Thyroid gland (tissue), 4 donors: ENCODE results near the gene KCNH6. TPM values are rescaled to one million over a fixed set of nuclear protein-coding genes. Genes with fewer than 3 reads are reported as not detected.

Experiments
- DNase-seq, 2 donors: peaks; one replicate each; pipeline ENCODE4 v3.0.0-alpha.2; 2019
- H3K27ac ChIP-seq, 3 donors: fragments of 200-600 bp; sonication (generic); 1 replicate in 2 of 3; 2 replicates in 1 of 3; pipeline ENCODE4 v1.5.1; 2016 to 2019; ENCODE audit warnings: mild to moderate bottlenecking in 1 of 3, moderate library complexity in 1 of 3
- H3K27me3 ChIP-seq: fragments of 200-600 bp; sonication (generic); one replicate; pipeline ENCODE4 v1.5.1; 2019
- H3K36me3 ChIP-seq, 2 donors: fragments of 200-600 bp; sonication (generic); one replicate each; pipeline ENCODE4 v1.5.1; 2016 to 2019
- H3K4me1 ChIP-seq, 2 donors: fragments of 200-600 bp; sonication (generic); one replicate each; pipeline ENCODE4 v1.5.1; 2017 to 2019
- H3K4me3 ChIP-seq, 3 donors: fragments of 200-600 bp; sonication (generic); replicated peaks in 1 of 3; 1 replicate in 2 of 3; 2 replicates in 1 of 3; pipeline ENCODE4 v1.5.1; 2016; ENCODE audit warnings: mild to moderate bottlenecking in 1 of 3
- H3K9me3 ChIP-seq: fragments of 200-600 bp; sonication (generic); one replicate; pipeline ENCODE4 v1.5.1; 2017
- CTCF ChIP-seq, 6 experiments: fragments of 200-600 bp in 3 of 6; fragments of 450-650 bp in 3 of 6; sonication (generic) in 3 of 6; IDR thresholded peaks; one replicate each; pipeline ENCODE4 v1.5.1; 2016 to 2019; ENCODE audit warnings: antibody characterized with exemption in 6 of 6, mild to moderate bottlenecking in 2 of 6, inconsistent platforms in 1 of 6, moderate library complexity in 1 of 6
- POLR2A ChIP-seq, 2 donors: fragments of 450-650 bp; IDR thresholded peaks; one replicate each; pipeline ENCODE4 v1.6.1; 2017; ENCODE audit warnings: antibody characterized with exemption in 2 of 2, mild to moderate bottlenecking in 2 of 2, moderate library complexity in 1 of 2
- WGBS, 2 donors: methylation state at CpG; one replicate each; pipeline ENCODE4 v1.1.5; 2017; 5-methylcytosine and 5-hydroxymethylcytosine counted together
- intact Hi-C: fragments of 100-400 bp; cut with DNase I; formaldehyde crosslinking; loops from one replicate; pipeline ENCODE4 v1.15.1; 2023
- total RNA-seq, 4 donors: library from RNA; depleted of rRNA; stranded (reverse); fragments of >200 nt; gene quantifications; one replicate each; pipeline ENCODE4 v1.2.3, GENCODE V29; 2016

Gene KCNH6
- total RNA-seq, 4 donors from 2014 or later, result 0.67 TPM; not detected in 3

- DNase-seq, result no peak
- H3K36me3 ChIP-seq, result no peaks in the 10 kb centered on the region
- TF ChIP-seq CTCF (IDR thresholded peaks at IDR 0.05) (no peak), POLR2A (IDR thresholded peaks at IDR 0.05) (no peak)
- no peaks in the 10 kb centered on the region for H3K27me3 ChIP-seq
- 71 to 79% methylated on average over 8 to 9 of the region's 9 CpGs for WGBS, 2 donors
- H3K4me1 ChIP-seq, result peaks cover 0 to 5% of the 10 kb centered on the region in 2 donors
- intact Hi-C loops, result no loop called here
- H3K9me3 ChIP-seq, result no peaks in the 10 kb centered on the region
- H3K27ac ChIP-seq, result no peak overlapping the region
- H3K4me3 ChIP-seq, result no peak overlapping the region
Observed at GRCh38 chr17:63538693-63539595, 15.8 kb downstream of the KCNH6 start.

- no peaks in the 10 kb centered on the region for H3K27me3 ChIP-seq
- TF ChIP-seq CTCF (IDR thresholded peaks at IDR 0.05), result no peak
- TF ChIP-seq POLR2A (IDR thresholded peaks at IDR 0.05), result no peak
- no peak overlapping the region for H3K4me3 ChIP-seq
- DNase-seq, result no peak
- H3K9me3 ChIP-seq, result no peaks in the 10 kb centered on the region
- 42 to 43% methylated on average over 4 of the region's 4 CpGs for WGBS, 2 donors
- intact Hi-C loops, result no loop called here
- H3K27ac ChIP-seq, result no peak overlapping the region
- H3K36me3 ChIP-seq, result no peaks in the 10 kb centered on the region
- peaks cover 0 to 5% of the 10 kb centered on the region in 2 donors for H3K4me1 ChIP-seq
Observed at GRCh38 chr17:63540590-63540989, 17.4 kb downstream of the KCNH6 start.

- no peaks in the 10 kb centered on the region for H3K36me3 ChIP-seq
- no peaks in the 10 kb centered on the region for H3K9me3 ChIP-seq
- no peak for TF ChIP-seq CTCF (IDR thresholded peaks at IDR 0.05)
- WGBS, 2 donors, result 88 to 95% methylated on average over 7 to 9 of the region's 9 CpGs
- DNase-seq, result no peak
- H3K27me3 ChIP-seq, result no peaks in the 10 kb centered on the region
- no peak overlapping the region for H3K27ac ChIP-seq
- no peak overlapping the region for H3K4me3 ChIP-seq
- intact Hi-C loops, result no loop called here
- peaks cover 0 to 5% of the 10 kb centered on the region in 2 donors for H3K4me1 ChIP-seq
Observed at GRCh38 chr17:63542218-63542545, 19.0 kb downstream of the KCNH6 start.

- DNase-seq, result no peak
- peaks cover 0 to 2% of the 10 kb centered on the region in 2 donors for H3K4me1 ChIP-seq
- no peaks in the 10 kb centered on the region for H3K9me3 ChIP-seq
- H3K4me3 ChIP-seq, result no peak overlapping the region
- H3K27ac ChIP-seq, result no peak overlapping the region
- no peak for TF ChIP-seq CTCF (IDR thresholded peaks at IDR 0.05)
- no peak for TF ChIP-seq POLR2A (IDR thresholded peaks at IDR 0.05)
- no peaks in the 10 kb centered on the region for H3K36me3 ChIP-seq
- 64 to 74% methylated on average over 11 to 13 of the region's 15 CpGs for WGBS, 2 donors
- intact Hi-C loops, result no loop called here
- no peaks in the 10 kb centered on the region for H3K27me3 ChIP-seq
Observed at GRCh38 chr17:63542942-63543821, 20.0 kb downstream of the KCNH6 start.
